ENCODE data around the gene ZNF280C. TPM values are rescaled to one million over a fixed set of nuclear protein-coding genes. Genes with fewer than 3 reads are reported as not detected.

ZNF280C gene
- total RNA-seq, 3 donors from 2014 or later = 2.3 to 4.3 (median 3.2) TPM

GRCh38 chrX:130170752-130171445, 97.8 kb downstream of the ZNF280C start:
- ATAC-seq = peak; percentile 52
- intact Hi-C loops (cut with DNase I, micrococcal nuclease) = no loop called here
- no peak for TF ChIP-seq CTCF (IDR thresholded peaks at IDR 0.05)
- Histone ChIP-seq H3K4me3 (no peak overlapping the region), H3K9me3 (no peaks in the 10 kb centered on the region), H3K36me3 (ENCODE audit: low read depth) (no peaks in the 10 kb centered on the region), H3K4me1 (ENCODE audit: low read depth) (no peaks in the 10 kb centered on the region)
- DNase-seq = peak in 2 of 3 donors; percentile 46 to 70

- H3K4me1 ChIP-seq (ENCODE audit: low read depth) = peaks cover 2% of the 10 kb centered on the region
- ATAC-seq = no peak
- no peak for DNase-seq
- no peak for TF ChIP-seq CTCF (IDR thresholded peaks at IDR 0.05)
- intact Hi-C loops (cut with DNase I, micrococcal nuclease) = no loop called here
- no peaks in the 10 kb centered on the region for H3K9me3 ChIP-seq
- H3K36me3 ChIP-seq (ENCODE audit: low read depth) = no peaks in the 10 kb centered on the region
- no peak overlapping the region for H3K4me3 ChIP-seq
These were observed 101.7 kb downstream of the ZNF280C start for GRCh38 chrX:130167040-130167439.

GRCh38 chrX:130166503-130166777, 102.3 kb downstream of the ZNF280C start:
- intact Hi-C loops (cut with DNase I, micrococcal nuclease) = no loop called here

GRCh38 chrX:130165703-130166502, 102.8 kb downstream of the ZNF280C start, which contains the start of gene AIFM1:
Gene AIFM1 (minus strand): TSS chrX:130165841. CDS start chrX:130165656, 185 bp downstream.
- H3K9me3 ChIP-seq = no peaks in the 10 kb centered on the region
- peaks cover 2% of the 10 kb centered on the region for H3K4me1 ChIP-seq (ENCODE audit: low read depth)
- TF ChIP-seq CTCF (IDR thresholded peaks at IDR 0.05) = no peak
- peak within 1 kb of the TSS; percentile 14 for H3K4me3 ChIP-seq
- ATAC-seq (peak; percentile 96), DNase-seq (peak; percentile 87 to 95 (median 92))
- H3K36me3 ChIP-seq (ENCODE audit: low read depth) = no peaks in the 10 kb centered on the region
- intact Hi-C loops (cut with DNase I, micrococcal nuclease) = no loop called here

More at GRCh38 chrX:130166503-130166777, 102.3 kb downstream of the ZNF280C start:
- H3K9me3 ChIP-seq = no peaks in the 10 kb centered on the region
- H3K4me1 ChIP-seq (ENCODE audit: low read depth) = peaks cover 2% of the 10 kb centered on the region
- no peak overlapping the region for H3K4me3 ChIP-seq
- DNase-seq (no peak), ATAC-seq (no peak)
- no peak for TF ChIP-seq CTCF (IDR thresholded peaks at IDR 0.05)
- H3K36me3 ChIP-seq (ENCODE audit: low read depth) = no peaks in the 10 kb centered on the region

- peaks cover 2% of the 10 kb centered on the region for H3K4me1 ChIP-seq (ENCODE audit: low read depth)
- H3K9me3 ChIP-seq = no peaks in the 10 kb centered on the region
- TF ChIP-seq CTCF (IDR thresholded peaks at IDR 0.05) = no peak
- no peaks in the 10 kb centered on the region for H3K36me3 ChIP-seq (ENCODE audit: low read depth)
- ATAC-seq = peak; percentile 38
- H3K4me3 ChIP-seq = peak overlapping the region; percentile 14
- DNase-seq = no peak
- intact Hi-C loops (cut with DNase I, micrococcal nuclease) = no loop called here
These were observed 103.5 kb downstream of the ZNF280C start for GRCh38 chrX:130165181-130165702.
